HG03066 (cell line): ENCODE data around the gene GALNT4.

Experiments used
- ATAC-seq: cut with Tn5 transposase; IDR thresholded peaks from one replicate; pipeline ENCODE4 v1.9.1; 2021; ENCODE audit warnings: low read depth; ENCODE audit not compliant: unreplicated experiment

GALNT4 gene

GRCh38 chr12:89524541-89525304 is at the start of gene GALNT4:
TSS of gene GALNT4 (minus strand) at chr12:89524796. CDS start at chr12:89524549, 247 bp downstream.
- ATAC-seq = peak; percentile 74

GRCh38 chr12:89573051-89573810 is 48.6 kb upstream of the GALNT4 start:
- ATAC-seq = no peak

GRCh38 chr12:89571491-89572195 is 47.0 kb upstream of the GALNT4 start:
- no peak for ATAC-seq

- ATAC-seq = no peak
Observed at GRCh38 chr12:89568484-89568883, 43.9 kb upstream of the GALNT4 start.

GRCh38 chr12:89567691-89568239 is 43.2 kb upstream of the GALNT4 start:
- no peak for ATAC-seq

GRCh38 chr12:89566615-89567014 is 42.0 kb upstream of the GALNT4 start:
- no peak for ATAC-seq

GRCh38 chr12:89565002-89565401 is 40.4 kb upstream of the GALNT4 start:
- no peak for ATAC-seq

GRCh38 chr12:89559753-89560152 is 35.2 kb upstream of the GALNT4 start:
- no peak for ATAC-seq

GRCh38 chr12:89556976-89557375 is 32.4 kb upstream of the GALNT4 start:
- ATAC-seq = no peak

GRCh38 chr12:89552376-89552775 is 27.8 kb upstream of the GALNT4 start:
- no peak for ATAC-seq

- ATAC-seq = no peak
Observed at GRCh38 chr12:89551747-89552146, 27.2 kb upstream of the GALNT4 start.

- no peak for ATAC-seq
Observed at GRCh38 chr12:89547101-89547500, 22.5 kb upstream of the GALNT4 start.

GRCh38 chr12:89546151-89546550 is 21.6 kb upstream of the GALNT4 start:
- ATAC-seq = no peak

GRCh38 chr12:89544681-89545184 is 20.1 kb upstream of the GALNT4 start:
- ATAC-seq = no peak

- ATAC-seq = no peak
Observed at GRCh38 chr12:89544022-89544421, 19.4 kb upstream of the GALNT4 start.

- peak; percentile 77 for ATAC-seq
Observed at GRCh38 chr12:89542912-89543592, 18.5 kb upstream of the GALNT4 start.

GRCh38 chr12:89542236-89542635 is 17.6 kb upstream of the GALNT4 start:
- no peak for ATAC-seq

- no peak for ATAC-seq
Observed at GRCh38 chr12:89540586-89540985, 16.0 kb upstream of the GALNT4 start.

- ATAC-seq = no peak
Observed at GRCh38 chr12:89539426-89540223, 15.0 kb upstream of the GALNT4 start.
